HepG2 (cell line): ENCODE data around the gene KLF5. TPM values are rescaled to one million over a fixed set of nuclear protein-coding genes. Genes with fewer than 3 reads are reported as not detected.

ENCODE experiments used
- BORCS8-MEF2B ChIP-seq: sonication (generic); formaldehyde crosslinking; IDR thresholded peaks from 2 replicates; pipeline ENCODE4 v1.8.0; 2022; ENCODE audit warnings: mild to moderate bottlenecking, missing genetic modification reagents
- CSRNP2 ChIP-seq: sonication (generic); formaldehyde crosslinking; conservative IDR thresholded peaks from 2 replicates; pipeline ENCODE4 v1.8.0; 2022; ENCODE audit warnings: low read depth, missing genetic modification reagents
- MEF2D ChIP-seq: sonication (generic); formaldehyde crosslinking; IDR thresholded peaks from 2 replicates; pipeline ENCODE4 v1.5.1; 2020; ENCODE audit warnings: mild to moderate bottlenecking, missing genetic modification reagents
- NFIB ChIP-seq: sonication (generic); formaldehyde crosslinking; IDR thresholded peaks from 2 replicates; pipeline ENCODE4 v1.9.0; 2021; ENCODE audit warnings: missing genetic modification reagents, mild to moderate bottlenecking, borderline replicate concordance
- POLR2AphosphoS5 ChIP-seq: IDR thresholded peaks from 2 replicates; pipeline ENCODE4 v1.6.1; 2012; ENCODE audit warnings: low read depth, low read length
- RFX5 ChIP-seq: IDR thresholded peaks from 2 replicates; pipeline ENCODE4 v1.6.1; 2011; ENCODE audit warnings: low read depth, low read length, improper control_type of control experiment
- RFXANK ChIP-seq: IDR thresholded peaks from 2 replicates; pipeline ENCODE4 v1.6.1; 2016
- SMAD9 ChIP-seq: sonication (generic); formaldehyde crosslinking; IDR thresholded peaks from 2 replicates; pipeline ENCODE4 v1.5.1; 2020; ENCODE audit warnings: mild to moderate bottlenecking, missing genetic modification reagents
- STAG1 ChIP-seq: sonication (generic); formaldehyde crosslinking; IDR thresholded peaks from 2 replicates; pipeline ENCODE4 v1.4.0; 2020; ENCODE audit warnings: missing genetic modification reagents
- STAT5B ChIP-seq: sonication (generic); formaldehyde crosslinking; IDR thresholded peaks from 2 replicates; pipeline ENCODE4 v1.4.0; 2020; ENCODE audit warnings: missing genetic modification reagents
- TP53 ChIP-seq: sonication (generic); formaldehyde crosslinking; conservative IDR thresholded peaks from 2 replicates; pipeline ENCODE4 v1.4.0; 2020; ENCODE audit warnings: missing genetic modification reagents
- ZNF749 ChIP-seq: sonication (generic); formaldehyde crosslinking; IDR thresholded peaks from 2 replicates; pipeline ENCODE4 v1.8.0; 2022; ENCODE audit warnings: mild to moderate bottlenecking, missing genetic modification reagents, moderate library complexity, borderline replicate concordance
- polyA plus RNA-seq, 8 experiments: library from polyadenylated mRNA; depleted of rRNA in 3 of 8; stranded (reverse) in 7 of 8; unstranded in 1 of 8; fragments of >200 nt; fragmentation: Illumina TruSeq in 4 of 8; extraction: Trizol in 4 of 8; gene quantifications; 2 replicates each; pipeline versions ENCODE4 v1.2.1 to v1.2.3, GENCODE V29; 2011 to 2016; ENCODE audit warnings: low read depth in 4 of 8, missing spikeins in 1 of 8, mixed read lengths in 1 of 8; ENCODE audit not compliant: insufficient read depth in 1 of 8
- total RNA-seq, 5 experiments: library from RNA; depleted of rRNA; stranded (reverse); fragments of >200 nt; fragmentation: Illumina TruSeq; extraction: Trizol; gene quantifications; 2 replicates each; pipeline ENCODE4 v1.2.3, GENCODE V29; 2016; ENCODE audit warnings: low read depth in 1 of 5
- TF ChIP-seq, protein P1 (sequence below): sonication (generic); formaldehyde crosslinking; conservative IDR thresholded peaks from 2 replicates; pipeline ENCODE4 v1.4.0; 2020; ENCODE audit warnings: mild to moderate bottlenecking, missing genetic modification reagents, moderate library complexity
- TF ChIP-seq, protein P2 (sequence below): IDR thresholded peaks from 2 replicates; pipeline ENCODE4 v1.6.1; 2012; ENCODE audit warnings: low read depth, low read length, improper control_type of control experiment
- TF ChIP-seq, protein P3 (sequence below): IDR thresholded peaks from 2 replicates; pipeline ENCODE4 v1.6.1; 2016; ENCODE audit warnings: mild to moderate bottlenecking, missing biosample characterization, missing genetic modification reagents
- TF ChIP-seq, protein P4 (sequence below): sonication (generic); formaldehyde crosslinking; IDR thresholded peaks from 2 replicates; pipeline ENCODE4 v1.8.1; 2023; ENCODE audit warnings: missing genetic modification reagents, inconsistent platforms, borderline replicate concordance
- TF ChIP-seq, protein P5 (sequence below): sonication (generic); formaldehyde crosslinking; IDR thresholded peaks from 2 replicates; pipeline ENCODE4 v1.4.0; 2020; ENCODE audit warnings: missing genetic modification reagents
- TF ChIP-seq, protein P6 (sequence below): sonication (generic); formaldehyde crosslinking; IDR thresholded peaks from 2 replicates; pipeline ENCODE4 v1.8.0; 2022; ENCODE audit warnings: missing genetic modification reagents, low read depth, mild to moderate bottlenecking, borderline replicate concordance

The KLF5 gene
- total and polyA plus RNA-seq, 2 of the 13 experiments (the other 11 are each of a cell fraction or from before 2014, with no cell fraction given), result 1.7 to 9.2 TPM

- TF ChIP-seq, protein P1, sequence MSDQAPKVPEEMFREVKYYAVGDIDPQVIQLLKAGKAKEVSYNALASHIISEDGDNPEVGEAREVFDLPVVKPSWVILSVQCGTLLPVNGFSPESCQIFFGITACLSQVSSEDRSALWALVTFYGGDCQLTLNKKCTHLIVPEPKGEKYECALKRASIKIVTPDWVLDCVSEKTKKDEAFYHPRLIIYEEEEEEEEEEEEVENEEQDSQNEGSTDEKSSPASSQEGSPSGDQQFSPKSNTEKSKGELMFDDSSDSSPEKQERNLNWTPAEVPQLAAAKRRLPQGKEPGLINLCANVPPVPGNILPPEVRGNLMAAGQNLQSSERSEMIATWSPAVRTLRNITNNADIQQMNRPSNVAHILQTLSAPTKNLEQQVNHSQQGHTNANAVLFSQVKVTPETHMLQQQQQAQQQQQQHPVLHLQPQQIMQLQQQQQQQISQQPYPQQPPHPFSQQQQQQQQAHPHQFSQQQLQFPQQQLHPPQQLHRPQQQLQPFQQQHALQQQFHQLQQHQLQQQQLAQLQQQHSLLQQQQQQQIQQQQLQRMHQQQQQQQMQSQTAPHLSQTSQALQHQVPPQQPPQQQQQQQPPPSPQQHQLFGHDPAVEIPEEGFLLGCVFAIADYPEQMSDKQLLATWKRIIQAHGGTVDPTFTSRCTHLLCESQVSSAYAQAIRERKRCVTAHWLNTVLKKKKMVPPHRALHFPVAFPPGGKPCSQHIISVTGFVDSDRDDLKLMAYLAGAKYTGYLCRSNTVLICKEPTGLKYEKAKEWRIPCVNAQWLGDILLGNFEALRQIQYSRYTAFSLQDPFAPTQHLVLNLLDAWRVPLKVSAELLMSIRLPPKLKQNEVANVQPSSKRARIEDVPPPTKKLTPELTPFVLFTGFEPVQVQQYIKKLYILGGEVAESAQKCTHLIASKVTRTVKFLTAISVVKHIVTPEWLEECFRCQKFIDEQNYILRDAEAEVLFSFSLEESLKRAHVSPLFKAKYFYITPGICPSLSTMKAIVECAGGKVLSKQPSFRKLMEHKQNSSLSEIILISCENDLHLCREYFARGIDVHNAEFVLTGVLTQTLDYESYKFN, result 0 out of 2 replicates have a peak, but pooled peaks have one; percentile 5
- TF ChIP-seq TP53, result 0 out of 2 replicates have a peak, but pooled peaks have one; percentile 19
- TF ChIP-seq, protein P2, sequence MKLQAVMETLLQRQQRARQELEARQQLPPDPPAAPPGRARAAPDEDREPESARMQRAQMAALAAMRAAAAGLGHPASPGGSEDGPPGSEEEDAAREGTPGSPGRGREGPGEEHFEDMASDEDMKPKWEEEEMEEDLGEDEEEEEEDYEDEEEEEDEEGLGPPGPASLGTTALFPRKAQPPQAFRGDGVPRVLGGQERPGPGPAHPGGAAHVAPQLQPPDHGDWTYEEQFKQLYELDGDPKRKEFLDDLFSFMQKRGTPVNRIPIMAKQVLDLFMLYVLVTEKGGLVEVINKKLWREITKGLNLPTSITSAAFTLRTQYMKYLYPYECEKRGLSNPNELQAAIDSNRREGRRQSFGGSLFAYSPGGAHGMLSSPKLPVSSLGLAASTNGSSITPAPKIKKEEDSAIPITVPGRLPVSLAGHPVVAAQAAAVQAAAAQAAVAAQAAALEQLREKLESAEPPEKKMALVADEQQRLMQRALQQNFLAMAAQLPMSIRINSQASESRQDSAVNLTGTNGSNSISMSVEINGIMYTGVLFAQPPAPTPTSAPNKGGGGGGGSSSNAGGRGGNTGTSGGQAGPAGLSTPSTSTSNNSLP, result no peak
- TF ChIP-seq POLR2AphosphoS5, result peak; percentile 46; the same call in 1 of the 2 replicates
- no peak for TF ChIP-seq STAT5B (CRISPR knock-in tag)
- TF ChIP-seq MEF2D (CRISPR knock-in tag), result no peak
- TF ChIP-seq, protein P3, sequence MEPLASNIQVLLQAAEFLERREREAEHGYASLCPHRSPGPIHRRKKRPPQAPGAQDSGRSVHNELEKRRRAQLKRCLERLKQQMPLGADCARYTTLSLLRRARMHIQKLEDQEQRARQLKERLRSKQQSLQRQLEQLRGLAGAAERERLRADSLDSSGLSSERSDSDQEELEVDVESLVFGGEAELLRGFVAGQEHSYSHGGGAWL (CRISPR knock-in tag), result 0 out of 2 replicates have a peak, but pooled peaks have one; percentile 69
- no peak for TF ChIP-seq SMAD9 (CRISPR knock-in tag)
- TF ChIP-seq, protein P4, sequence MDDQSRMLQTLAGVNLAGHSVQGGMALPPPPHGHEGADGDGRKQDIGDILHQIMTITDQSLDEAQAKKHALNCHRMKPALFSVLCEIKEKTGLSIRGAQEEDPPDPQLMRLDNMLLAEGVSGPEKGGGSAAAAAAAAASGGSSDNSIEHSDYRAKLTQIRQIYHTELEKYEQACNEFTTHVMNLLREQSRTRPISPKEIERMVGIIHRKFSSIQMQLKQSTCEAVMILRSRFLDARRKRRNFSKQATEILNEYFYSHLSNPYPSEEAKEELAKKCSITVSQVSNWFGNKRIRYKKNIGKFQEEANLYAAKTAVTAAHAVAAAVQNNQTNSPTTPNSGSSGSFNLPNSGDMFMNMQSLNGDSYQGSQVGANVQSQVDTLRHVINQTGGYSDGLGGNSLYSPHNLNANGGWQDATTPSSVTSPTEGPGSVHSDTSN (CRISPR knock-in tag), result peak; percentile 98
- TF ChIP-seq ZNF749, result no peak
- TF ChIP-seq, protein P5, sequence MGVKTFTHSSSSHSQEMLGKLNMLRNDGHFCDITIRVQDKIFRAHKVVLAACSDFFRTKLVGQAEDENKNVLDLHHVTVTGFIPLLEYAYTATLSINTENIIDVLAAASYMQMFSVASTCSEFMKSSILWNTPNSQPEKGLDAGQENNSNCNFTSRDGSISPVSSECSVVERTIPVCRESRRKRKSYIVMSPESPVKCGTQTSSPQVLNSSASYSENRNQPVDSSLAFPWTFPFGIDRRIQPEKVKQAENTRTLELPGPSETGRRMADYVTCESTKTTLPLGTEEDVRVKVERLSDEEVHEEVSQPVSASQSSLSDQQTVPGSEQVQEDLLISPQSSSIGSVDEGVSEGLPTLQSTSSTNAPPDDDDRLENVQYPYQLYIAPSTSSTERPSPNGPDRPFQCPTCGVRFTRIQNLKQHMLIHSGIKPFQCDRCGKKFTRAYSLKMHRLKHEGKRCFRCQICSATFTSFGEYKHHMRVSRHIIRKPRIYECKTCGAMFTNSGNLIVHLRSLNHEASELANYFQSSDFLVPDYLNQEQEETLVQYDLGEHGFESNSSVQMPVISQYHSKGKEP (CRISPR knock-in tag), result 0 out of 2 replicates have a peak, but pooled peaks have one; percentile 28
- TF ChIP-seq, protein P6, sequence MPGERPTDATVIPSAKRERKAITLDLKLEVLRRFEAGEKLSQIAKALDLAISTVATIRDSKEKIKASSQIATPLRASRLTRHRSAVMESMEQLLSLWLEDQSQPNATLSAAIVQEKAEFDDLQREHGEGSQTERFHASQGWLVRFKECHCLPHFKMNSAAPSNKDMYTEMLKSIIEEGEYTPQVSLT, result no peak; the same call in 1 of the 2 replicates
- no peak for TF ChIP-seq NFIB (CRISPR knock-in tag)
- peak; percentile 4 for TF ChIP-seq STAG1 (CRISPR knock-in tag)
- 0 out of 2 replicates have a peak, but pooled peaks have one; percentile 48 for TF ChIP-seq CSRNP2 (CRISPR knock-in tag)
- TF ChIP-seq RFX5, result peak; percentile 85
- TF ChIP-seq RFXANK (CRISPR knock-in tag), result peak; percentile 58; the same call in 1 of the 2 replicates
- TF ChIP-seq BORCS8-MEF2B, result peak; percentile 50
These were observed at the start of gene KLF5 (continued) for GRCh38 chr13:73058736-73059459.
